Midbrain (tissue), 1 donor: ENCODE results near the gene SLC25A48.
A peak's percentile ranks its signal among the peaks of the same experiment; 100 is the strongest.
"Not testable (repeated sequence)": the region's sequence is repeated elsewhere in the genome, so short reads cannot be mapped to it uniquely, and the experiment has no call there.

ENCODE experiments used
- DNase-seq: peaks from one replicate; lab custom pipeline; 2025; lab: John Stamatoyannopoulos, UW

The SLC25A48 gene

DNA sequence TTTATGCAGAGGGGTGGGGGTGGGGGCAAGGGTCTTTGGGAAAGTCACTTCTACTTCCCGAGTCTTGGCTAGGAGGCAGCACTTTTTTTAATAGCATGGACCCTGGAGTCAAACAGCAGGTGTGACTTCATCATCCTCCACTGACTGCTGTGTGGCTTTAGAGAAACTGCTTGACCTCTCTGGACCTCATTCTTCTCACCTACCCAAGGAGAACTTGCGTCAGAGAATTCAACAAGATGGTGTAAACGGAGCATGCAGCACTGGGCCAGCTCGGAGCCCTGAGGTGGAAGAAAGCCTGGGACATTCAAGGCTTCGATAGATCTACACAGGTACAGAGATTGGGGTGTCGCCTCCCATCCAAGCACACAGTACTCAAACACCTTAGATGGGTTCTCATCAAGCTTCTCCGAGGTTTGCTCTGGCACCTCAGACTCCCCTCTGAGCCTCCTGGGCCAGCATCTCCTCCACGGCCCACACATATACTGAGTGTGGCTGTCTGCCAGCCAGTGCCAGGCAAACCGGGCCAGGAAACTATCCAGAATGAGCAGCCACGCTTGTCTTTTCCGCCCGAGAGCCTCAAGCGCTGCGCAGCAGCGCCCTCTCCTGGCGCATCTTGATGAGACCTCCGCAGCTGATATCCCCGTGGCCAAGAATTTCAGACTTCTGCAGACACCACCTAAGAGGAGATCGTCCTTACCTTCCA, 4.6 kb upstream of the SLC25A48 start:
- DNase-seq = peak; percentile 80

DNA sequence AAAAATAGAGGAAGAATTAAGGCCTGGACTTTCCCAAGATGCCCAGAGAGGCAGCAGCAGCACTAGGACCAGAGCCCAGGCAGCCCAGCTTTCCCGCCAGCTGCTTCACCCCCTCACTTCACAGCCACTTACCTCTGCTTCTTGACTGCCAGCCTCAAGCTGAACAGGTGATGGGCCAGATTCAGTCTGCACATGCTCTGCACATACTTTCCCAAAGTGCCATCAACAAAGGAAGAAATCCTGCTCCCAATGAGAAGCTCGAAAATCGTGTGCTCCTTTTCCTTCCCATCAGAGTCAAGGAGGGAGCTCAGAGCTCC, 4.1 kb upstream of the SLC25A48 start:
- no peak for DNase-seq

DNA sequence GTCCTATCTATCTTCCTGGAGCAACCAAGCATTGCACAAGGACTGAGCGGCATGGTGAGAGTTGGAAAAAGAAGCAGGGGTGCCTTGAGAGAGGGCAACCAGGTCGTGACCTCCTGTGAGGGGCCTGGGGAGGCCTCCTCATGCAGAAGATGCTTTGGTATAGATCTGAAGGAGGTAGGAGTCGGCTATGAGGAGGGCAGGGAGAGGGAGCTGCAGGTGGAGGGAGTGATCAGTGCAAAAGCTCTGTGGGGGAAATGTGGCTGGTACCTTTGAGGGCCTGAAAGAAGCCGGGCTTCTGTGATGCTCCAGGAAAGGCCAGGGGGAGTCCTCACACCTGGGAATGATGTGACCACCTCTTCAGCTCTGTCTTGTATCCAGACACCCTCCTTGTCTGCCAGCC, 3.6 kb upstream of the SLC25A48 start:
- DNase-seq = no peak

DNA sequence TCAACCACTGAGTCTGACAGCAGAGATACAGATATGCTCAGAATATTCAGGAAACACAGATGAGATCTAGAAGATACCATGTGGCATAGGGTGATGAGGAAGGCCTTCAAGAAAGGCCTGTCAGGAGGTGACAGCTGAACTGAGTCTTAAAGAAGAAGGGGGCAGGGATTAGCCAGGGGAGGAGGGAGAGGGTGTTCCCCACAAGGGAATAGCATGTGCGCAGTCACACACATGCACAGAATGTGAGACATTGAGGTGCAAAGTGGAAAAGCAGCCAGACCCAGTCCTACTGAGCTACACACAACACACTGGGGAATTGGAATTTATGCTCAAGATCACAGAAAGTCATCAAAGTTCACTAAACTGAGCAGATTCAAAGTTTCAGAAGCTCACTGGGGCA, 3.0 kb upstream of the SLC25A48 start:
- no peak for DNase-seq

DNA sequence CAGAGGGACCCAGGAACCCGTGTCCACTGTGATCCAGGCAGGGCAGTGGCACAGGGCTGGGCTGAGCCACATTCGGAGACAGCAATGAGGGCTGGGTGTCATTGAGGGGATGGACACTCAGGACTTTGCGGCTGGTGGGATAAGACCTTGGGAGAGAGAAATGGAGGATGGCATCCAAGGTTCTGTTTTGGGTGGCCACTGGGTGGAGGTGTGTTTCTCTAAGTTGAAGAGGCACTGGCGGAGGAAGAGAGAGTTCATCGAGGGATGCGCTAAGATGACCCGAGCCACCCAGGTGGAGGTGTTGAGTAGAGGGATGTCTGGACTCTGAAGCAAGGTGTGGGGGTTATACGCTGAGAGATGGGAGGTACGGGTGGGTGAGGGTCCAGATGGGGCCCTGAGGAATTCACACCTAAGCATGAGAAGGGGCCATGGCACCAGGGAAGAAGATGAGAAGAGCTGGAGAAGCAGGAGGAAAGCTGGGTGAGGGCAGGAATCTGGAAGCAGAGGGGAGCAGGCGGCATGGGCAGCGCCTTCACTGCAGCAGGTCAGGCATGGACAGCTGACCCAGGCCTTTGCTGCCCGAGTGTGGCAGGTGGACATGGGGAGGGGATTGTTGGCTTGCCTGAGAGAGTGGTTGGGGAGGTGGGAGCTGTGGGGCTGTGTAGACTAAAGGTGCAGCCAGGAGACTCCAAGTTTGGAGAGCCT, 2.5 kb upstream of the SLC25A48 start:
- DNase-seq = no peak

DNA sequence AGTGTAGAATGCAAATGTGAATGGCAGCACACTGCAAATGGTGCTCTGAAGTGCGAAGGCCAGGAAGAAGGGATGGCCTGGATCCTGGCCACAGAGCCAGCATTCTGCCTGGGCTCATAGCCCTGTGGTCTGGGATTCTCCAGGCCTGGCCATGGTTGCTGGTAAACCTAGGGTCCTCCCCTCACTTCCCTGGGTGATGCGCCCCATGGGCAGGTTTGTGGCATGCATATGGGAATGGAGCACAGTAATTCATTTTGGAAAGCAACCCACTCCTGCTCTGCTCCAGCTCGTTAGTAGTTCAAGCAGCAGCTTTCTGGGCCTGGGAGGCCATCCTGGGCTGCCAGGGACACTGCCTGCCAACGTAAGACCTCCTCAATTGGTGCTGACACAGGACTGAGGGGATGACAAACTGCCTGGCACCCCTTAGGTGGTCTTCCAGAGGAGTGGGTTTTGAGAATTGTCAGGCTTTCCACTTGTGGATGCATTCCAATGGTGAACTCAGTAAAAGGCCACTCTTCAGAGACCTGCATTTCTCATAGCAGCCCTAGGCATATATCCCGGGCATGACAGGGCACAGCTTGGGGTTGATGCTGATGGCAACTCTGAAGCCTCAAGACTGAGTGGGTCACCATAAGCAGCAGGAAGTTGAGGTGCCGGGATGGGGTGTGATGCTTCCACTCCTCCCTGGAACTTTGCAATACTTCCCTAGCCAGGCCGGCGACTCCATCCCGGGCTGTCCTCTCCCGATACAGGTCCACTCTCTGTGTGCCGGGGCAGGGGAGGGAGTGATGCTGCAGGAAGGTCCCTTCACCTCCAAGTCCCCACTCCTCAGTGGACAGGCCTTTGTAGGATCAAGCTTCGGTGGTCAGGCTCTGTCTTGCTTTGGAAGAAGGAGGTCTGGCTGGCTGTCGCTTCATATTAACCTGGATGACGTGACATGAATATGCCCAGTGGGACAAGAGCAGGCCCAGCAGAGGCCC, 1.2 kb upstream of the SLC25A48 start:
- DNase-seq = no peak

DNA sequence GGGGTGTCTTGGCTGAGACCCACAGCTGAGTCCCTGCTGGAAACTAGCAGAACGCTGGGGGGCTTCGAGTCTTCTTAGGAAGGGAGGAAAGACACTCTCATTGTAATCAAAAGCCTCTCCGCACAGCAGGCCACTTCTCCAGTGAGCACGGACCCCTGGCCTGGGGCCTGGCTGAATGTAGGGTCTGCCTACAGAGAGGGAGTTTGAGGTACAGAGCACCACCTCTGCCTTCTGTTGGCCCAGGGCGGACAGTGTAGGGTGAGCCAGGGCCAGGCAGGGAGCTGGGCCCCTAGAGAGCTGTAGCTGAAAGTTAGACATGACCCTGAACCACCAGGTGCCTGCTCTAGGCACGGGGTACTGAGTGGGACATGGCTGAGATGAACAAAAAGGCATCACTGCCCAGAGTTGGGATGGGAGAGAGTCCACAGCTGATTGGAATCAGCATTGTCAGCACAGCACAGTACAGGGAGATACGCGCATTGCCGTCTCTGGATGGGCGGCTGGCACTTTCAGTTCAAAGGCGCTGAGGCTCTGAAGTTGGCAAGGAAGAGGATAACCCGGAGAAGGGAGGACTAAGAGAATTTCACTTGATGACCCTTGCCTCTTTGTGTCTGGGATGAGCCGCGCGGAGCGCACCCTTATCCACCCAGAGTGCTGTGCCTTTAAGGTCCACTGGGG, 363 bp upstream of the SLC25A48 start:
- no peak for DNase-seq

DNA sequence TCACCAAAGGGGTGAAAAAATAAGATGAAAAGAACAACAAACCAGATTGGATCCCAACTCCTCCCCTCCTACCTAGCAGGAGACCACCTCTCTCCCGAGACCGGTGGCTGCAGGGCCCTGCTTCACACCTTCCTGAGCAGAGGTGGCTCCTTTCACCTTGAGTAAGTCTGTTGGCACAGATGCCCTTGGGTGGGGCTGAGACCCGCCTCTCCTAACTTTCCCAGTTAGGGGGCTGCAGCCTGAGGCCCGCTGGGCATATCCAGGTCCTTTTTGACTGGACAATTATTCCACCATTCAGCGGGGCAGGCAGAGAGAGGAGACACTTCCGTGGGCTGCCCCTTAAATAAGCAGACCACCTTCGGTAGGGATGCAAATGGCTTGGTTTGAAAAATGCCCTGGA, 1.3 kb downstream of the SLC25A48 start:
- DNase-seq = no peak

DNA sequence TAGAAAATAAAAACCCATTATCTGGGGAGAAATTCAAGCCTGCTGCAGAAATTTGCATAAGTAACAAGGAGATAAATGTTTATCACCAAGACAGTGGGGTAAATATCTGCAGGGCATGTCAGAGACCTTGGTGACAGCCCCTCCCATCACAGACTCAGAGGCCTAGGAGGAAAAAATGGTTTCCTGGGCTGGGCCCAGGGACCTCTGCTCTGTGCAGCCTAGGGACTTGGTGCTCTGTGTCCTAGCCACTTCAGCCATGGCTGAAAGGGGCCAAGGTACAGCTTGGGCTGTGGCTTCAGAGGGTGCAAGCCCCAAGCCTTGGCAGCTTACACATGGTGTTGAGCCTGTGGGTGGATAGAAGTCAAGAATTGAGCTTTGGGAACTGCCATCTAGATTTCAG, 3.9 kb downstream of the SLC25A48 start:
- not testable (repeated sequence) for DNase-seq

DNA sequence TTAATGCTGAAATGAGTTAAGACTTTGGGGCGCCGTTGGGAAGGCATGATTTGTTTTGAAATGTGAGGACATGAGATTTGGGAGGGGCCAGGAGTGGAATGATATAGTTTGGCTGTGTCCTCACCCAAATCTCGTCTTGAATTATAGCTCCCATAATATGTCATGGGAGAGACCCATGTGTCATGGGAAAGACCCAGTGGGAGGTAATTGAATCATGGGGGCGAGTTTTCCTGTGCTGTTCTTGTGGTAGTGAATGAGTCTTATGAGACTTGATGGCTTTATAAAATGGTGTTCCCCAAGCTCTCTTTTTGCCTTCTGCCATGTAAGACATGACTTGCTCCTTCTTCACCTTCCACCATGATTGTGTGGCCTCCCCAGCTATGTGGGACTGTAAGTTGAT, 5.1 kb downstream of the SLC25A48 start:
- DNase-seq = no peak

DNA sequence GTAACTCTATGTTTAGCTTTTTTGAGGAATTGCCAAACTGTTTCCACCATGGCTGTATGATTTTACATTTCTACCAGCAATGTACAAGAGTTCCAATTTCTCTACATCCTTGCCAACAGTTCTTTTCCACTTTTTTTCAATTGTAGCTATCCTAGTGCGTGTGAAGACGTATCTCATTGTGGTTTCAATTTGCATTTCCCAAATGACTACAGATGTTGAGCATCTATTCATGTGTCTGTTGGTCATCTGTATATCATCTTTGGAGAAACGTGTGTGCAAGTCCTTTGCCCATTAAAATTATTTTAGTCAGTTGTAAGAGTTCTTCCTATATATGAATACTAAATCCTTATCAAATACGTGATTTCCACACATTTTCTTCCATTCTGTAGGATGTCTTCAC, 6.5 kb downstream of the SLC25A48 start:
- DNase-seq = no peak

DNA sequence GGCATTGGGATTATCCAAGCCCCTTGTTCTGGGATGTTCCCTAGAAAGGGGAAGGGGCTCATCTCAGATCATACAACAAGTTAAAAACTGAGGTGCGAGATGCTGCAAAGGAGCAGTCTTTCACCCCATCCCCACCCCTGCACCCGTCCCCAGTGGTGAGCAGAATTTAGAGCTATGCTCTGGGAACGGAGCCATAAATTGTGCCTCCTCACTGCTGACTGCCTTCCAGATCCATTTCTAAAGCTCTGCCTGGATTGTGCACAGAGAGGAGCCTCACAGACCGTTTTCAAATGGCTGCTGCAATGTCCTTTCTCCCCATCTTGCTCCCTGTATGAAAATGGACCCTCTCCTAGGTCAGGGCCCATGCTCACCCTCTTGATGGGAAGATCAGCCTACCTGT, 8.3 kb downstream of the SLC25A48 start:
- DNase-seq = peak; percentile 74

DNA sequence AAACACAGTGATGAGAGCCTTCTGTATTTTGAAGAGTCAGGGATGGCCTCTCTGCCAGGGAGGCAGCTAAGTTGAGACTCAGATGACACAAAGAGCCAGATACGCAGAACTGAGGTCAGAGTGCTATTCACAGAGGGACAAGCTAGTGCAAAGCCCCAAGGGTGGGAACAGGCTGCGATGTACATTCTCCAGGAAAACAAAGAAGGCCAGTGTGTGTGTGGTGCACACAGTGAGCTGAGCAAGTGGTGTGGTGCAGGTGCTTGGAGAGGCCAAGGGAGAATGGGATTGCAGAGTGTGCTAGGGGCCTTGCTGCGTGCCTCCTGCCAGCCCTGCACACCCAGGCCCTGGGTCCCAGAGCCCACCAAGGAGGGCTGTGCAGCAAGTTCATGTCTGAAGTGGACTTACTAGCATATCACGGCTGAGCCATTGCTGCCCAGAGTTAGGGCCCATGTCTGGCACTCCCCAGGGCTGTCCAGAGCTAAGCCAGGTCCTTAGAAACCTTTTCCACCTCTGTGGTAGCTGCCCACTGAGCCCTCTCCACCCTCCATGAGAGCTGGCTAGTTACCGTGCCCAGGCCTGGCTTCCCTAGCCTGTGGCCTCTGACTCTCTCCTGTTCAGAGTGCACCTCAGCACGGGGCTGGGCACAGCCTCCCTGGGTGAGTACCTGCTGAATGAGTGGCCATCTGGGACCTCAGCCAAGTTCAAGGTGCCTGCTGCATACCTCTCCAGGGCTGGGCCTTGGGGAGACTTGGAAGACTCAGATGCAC, 9.3 kb downstream of the SLC25A48 start:
- peak; percentile 78 for DNase-seq

DNA sequence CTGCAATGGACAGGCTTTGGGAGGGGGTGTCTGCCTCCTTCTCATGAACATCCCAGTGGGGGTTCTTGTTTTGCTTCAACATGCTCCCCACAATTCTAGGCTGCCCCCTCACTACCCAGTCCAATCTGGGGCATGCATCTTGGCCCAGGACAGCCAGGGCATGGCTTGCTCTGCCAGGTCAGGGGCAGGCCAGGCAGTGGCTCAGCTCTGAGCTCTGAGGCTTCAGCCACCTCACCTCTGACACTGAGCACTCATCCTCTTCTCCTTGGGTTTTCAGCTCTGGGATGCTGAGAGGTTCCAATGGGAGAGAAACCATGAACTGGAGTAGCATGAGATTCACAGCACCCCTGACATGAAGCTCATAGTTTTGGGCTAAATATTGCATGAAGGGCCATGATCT, 11.8 kb downstream of the SLC25A48 start:
- DNase-seq = no peak

DNA sequence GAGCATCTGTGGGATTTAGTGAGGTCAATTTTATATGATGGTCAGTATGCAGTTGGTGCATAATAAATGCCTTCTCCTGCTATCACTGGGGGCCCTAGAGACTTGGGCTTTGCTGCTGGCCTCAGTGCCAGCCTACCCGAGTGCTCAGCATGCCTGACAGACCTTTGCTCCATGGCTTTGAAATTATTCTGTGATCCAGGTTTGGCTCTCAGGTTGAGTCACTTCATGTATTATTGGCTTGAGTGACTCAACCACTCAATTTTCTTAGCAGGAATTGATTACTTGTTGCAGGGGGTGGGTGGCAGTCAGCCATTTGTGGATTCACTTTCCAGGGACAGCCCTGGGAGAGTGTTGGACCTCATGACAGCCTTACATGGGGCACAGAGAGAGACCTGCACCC, 13.5 kb downstream of the SLC25A48 start:
- no peak for DNase-seq

DNA sequence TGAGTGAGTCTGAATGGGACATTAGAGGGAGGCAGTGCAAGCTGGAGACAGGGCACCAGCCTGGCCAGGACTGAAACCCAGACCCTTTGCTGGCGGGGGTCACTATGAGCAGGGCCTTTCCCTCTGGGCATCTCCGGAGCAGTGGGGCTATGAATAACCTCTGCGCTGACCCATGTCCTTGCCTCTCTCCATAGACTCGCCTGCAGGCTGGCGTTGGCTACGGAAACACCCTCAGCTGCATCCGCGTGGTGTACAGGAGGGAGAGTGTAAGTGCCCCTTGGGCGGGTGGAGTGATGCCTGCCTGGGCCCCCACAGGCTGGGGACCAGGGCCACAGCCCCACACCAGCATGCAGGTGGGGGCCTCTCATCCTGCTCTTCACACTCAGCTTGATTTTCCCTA, 15.8 kb downstream of the SLC25A48 start:
- DNase-seq = no peak

DNA sequence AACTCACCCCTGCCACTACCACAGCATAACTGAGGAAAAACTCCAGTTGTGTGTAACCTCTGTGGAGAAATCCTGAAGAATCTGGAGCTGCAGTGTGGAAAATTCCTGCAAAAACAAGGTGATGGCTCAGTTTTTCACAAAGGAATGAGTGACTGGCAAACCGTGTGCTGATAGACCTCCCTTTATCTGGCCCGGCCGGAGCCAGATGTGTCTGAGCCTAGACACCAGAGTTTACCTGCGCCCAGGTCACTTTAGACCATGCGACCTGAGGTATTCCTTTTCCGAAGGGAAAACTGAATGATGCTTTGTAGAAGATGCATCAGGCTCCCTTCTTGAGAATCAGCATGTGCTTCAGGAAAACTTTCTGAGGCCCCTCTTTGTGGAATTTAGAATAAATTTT, 16.2 kb downstream of the SLC25A48 start:
- no peak for DNase-seq

DNA sequence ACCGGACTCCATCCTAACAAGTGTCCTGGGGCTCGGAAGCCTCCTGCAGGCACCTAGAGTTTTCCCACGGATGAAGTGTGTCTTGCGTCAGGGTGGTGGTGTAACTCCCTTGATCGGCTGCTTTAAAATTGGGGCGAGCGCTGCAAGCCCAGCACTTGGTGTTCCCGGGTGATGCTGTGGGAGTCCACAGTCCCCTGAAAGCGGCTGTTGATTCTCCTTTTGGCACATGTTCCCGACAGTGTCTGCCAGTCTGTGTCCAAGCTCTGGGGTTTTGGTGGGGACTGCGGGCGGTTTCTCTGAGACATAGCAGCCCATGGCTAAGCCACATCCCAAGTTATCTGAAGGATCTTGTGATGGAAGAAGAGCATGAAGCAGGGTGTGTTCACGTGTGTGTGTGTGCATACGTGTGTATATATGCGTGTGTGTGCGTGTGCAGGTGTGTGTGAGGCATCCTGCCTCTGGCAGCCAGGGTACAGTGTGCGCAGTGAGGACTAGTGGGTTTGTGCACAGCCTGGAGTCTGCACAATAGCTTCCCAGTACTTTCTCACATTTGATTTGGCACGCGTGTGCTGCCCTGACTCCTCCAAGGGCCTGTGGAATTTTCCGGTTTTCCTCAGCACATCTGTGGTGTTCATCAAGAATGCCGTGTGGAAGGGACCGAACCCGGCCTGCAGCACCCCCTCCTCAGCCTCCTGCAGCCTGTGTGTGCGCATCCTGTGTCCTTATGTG, 16.9 kb downstream of the SLC25A48 start:
- peak; percentile 55 for DNase-seq

DNA sequence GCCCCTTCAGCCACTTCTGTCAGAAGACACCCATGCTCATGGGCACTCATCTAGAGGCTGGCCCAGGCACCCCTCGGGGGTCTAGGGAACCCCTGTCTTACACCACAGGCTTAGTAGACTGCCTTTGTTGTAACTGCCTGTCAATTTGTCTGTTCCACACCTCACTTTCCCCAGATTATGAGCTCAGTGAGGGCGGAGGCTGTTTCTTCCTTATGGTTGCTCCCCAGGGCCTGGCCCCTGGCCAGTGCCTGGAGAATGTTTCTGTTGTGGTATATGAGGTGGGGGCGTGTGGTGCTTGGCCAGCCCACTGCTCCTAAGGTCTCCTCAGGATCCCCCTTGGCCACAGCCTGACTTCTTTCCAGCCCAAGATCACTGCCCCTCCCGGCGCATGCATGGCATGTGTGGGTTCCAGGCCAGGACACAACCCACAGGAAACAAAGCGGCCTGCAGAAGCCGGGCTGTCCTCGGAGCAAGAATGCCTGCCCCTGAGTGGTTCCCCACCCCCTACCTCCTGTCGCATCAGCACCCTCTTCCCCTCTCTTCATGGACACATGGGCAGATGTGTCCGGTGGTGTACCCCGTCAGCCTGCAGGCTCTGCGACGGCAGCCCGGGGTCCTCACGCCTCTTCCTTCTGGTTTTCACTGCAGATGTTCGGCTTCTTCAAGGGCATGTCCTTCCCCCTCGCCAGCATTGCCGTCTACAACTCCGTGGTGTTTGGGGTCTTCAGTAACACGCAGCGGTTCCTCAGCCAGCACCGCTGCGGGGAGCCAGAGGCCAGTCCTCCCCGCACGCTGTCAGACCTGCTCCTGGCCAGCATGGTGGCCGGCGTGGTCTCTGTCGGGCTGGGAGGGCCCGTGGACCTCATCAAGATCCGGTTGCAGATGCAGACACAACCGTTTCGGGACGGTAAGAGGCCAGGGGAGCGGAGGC, 17.7 kb downstream of the SLC25A48 start:
- no peak for DNase-seq
